ENCODE data around the gene CDSN.

DNA sequence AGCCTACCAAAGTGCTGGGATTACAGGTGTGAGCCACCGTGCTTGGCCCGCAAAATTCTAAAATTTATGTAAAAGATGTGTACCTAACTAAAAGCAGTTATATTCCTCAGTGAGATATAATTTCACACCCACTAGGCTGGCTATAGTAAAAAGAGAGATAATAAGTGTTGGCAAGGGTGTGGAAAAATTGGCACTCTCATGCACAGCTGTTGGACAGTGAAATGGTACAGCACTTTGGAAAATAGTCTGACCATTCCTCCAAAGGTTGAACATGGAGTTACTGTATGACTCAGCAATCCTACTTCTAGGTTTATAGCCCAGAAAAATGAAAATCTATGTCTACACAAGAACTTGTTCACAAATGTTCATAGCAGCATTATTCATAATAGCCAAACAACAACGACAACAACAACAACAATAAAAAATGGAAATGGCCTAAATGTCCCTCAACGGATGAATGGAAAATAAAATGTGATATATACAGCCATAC lies 21.8 kb downstream of the CDSN start:
- TF ChIP-seq, protein P1, sequence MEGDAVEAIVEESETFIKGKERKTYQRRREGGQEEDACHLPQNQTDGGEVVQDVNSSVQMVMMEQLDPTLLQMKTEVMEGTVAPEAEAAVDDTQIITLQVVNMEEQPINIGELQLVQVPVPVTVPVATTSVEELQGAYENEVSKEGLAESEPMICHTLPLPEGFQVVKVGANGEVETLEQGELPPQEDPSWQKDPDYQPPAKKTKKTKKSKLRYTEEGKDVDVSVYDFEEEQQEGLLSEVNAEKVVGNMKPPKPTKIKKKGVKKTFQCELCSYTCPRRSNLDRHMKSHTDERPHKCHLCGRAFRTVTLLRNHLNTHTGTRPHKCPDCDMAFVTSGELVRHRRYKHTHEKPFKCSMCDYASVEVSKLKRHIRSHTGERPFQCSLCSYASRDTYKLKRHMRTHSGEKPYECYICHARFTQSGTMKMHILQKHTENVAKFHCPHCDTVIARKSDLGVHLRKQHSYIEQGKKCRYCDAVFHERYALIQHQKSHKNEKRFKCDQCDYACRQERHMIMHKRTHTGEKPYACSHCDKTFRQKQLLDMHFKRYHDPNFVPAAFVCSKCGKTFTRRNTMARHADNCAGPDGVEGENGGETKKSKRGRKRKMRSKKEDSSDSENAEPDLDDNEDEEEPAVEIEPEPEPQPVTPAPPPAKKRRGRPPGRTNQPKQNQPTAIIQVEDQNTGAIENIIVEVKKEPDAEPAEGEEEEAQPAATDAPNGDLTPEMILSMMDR (conservative IDR thresholded peaks at IDR 0.05; ENCODE audit: low read length), result no peak
- no peak for TF ChIP-seq EZH2phosphoT487 (IDR thresholded peaks at IDR 0.05; ENCODE audit: borderline replicate concordance)

Data from Loucy (cell line).